ENCODE results near the gene CSF3R. TPM values are rescaled to one million over a fixed set of nuclear protein-coding genes. Genes with fewer than 3 reads are reported as not detected.
A peak's percentile ranks its signal among the peaks of the same experiment; 100 is the strongest.

CSF3R gene
- total RNA-seq, 1 donor from 2014 or later = not detected

DNA sequence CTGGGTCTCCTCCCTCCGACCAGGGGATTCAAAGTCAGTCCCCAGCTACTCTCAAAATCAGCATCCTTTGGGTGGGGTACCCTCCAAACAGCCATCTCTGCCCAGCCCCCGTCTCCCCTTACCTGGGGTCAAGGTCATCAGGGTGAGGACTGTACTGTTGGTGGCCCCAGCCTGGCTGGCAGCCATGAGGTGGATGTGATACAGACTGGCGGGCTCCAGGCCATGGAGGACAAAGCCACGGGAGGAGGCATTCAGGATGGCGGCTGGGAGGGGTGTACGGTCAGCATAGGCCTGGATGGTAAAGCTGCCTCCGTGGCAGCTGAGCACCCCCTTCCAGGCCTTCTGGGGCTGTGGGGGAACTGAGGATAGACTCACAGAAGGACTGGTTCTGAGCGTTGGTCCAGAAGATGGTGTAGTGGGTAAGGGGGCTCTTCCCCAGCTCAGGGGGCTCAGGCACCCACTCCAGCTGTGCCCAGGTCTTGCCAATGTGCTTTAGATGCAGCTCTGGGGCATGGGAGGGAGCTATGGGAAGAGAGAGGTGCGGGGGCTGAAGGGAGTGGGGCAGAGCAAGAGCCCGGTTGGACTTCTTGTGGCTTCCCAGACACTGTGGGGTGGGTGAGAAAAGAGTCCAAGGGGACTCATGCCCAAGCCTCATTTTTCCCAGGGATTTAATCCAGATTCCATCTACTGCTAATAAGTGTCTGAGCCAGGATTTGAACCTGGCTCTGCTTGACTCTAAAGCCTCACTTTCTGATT lies 14.8 kb downstream of the CSF3R start:
- no peak overlapping the region for H3K4me3 Mint-ChIP-seq

DNA sequence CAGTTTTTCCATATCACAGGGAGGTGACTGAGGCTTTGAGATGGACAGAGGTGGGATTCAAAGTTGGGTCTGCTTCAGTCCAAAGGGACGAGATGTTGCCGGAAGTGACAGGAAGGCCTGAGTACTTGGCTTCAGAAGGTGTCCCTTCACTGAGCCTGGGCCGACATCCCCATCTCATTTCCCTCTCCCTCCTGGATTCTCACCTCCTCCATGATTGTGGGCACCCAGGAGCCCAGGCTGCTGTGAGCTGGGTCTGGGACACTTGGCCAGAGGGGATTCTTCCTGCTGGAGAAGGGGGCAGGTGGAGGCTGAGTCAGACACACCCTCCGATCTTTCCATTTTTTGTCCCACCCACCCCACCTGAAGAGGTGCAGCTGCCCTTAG lies 15.7 kb downstream of the CSF3R start:
- DNase-seq = no peak
- CTCF ChIA-PET = no interaction called here
- H3K4me3 Mint-ChIP-seq = no peak overlapping the region
- POLR2A ChIA-PET = interaction anchor here (6.0 kb wide), 1 partner anchor 16 kb away, joined by 114 read pairs; the partner anchor contains the start of gene OSCP1
- H3K9me3 Mint-ChIP-seq = no peaks in the 10 kb centered on the region
- TF ChIP-seq, protein P1, sequence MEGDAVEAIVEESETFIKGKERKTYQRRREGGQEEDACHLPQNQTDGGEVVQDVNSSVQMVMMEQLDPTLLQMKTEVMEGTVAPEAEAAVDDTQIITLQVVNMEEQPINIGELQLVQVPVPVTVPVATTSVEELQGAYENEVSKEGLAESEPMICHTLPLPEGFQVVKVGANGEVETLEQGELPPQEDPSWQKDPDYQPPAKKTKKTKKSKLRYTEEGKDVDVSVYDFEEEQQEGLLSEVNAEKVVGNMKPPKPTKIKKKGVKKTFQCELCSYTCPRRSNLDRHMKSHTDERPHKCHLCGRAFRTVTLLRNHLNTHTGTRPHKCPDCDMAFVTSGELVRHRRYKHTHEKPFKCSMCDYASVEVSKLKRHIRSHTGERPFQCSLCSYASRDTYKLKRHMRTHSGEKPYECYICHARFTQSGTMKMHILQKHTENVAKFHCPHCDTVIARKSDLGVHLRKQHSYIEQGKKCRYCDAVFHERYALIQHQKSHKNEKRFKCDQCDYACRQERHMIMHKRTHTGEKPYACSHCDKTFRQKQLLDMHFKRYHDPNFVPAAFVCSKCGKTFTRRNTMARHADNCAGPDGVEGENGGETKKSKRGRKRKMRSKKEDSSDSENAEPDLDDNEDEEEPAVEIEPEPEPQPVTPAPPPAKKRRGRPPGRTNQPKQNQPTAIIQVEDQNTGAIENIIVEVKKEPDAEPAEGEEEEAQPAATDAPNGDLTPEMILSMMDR (IDR thresholded peaks at IDR 0.05) = no peak
- no peaks in the 10 kb centered on the region for H3K27me3 Mint-ChIP-seq
- no peak overlapping the region for H3K27ac Mint-ChIP-seq
- intact Hi-C loops (cut with micrococcal nuclease) = no loop called here
- peaks cover 25% of the 10 kb centered on the region for H3K4me1 Mint-ChIP-seq
- H3K36me3 Mint-ChIP-seq (ENCODE audit: low read depth) = peaks cover 13% of the 10 kb centered on the region
- ATAC-seq (ENCODE audit: low read depth) = no peak

More for the DNA sequence above, 14.8 kb downstream of the CSF3R start:
- TF ChIP-seq, protein P1 (IDR thresholded peaks at IDR 0.05) = no peak
- peaks cover 21% of the 10 kb centered on the region for H3K4me1 Mint-ChIP-seq
- peaks cover 9% of the 10 kb centered on the region for H3K36me3 Mint-ChIP-seq (ENCODE audit: low read depth)
- intact Hi-C loops (cut with micrococcal nuclease) = no loop called here
- no peaks in the 10 kb centered on the region for H3K27me3 Mint-ChIP-seq
- POLR2A ChIA-PET = no interaction called here
- H3K9me3 Mint-ChIP-seq = no peaks in the 10 kb centered on the region
- ATAC-seq (ENCODE audit: low read depth) (no peak), DNase-seq (no peak)
- H3K27ac Mint-ChIP-seq = no peak overlapping the region
- CTCF ChIA-PET = no interaction called here

DNA sequence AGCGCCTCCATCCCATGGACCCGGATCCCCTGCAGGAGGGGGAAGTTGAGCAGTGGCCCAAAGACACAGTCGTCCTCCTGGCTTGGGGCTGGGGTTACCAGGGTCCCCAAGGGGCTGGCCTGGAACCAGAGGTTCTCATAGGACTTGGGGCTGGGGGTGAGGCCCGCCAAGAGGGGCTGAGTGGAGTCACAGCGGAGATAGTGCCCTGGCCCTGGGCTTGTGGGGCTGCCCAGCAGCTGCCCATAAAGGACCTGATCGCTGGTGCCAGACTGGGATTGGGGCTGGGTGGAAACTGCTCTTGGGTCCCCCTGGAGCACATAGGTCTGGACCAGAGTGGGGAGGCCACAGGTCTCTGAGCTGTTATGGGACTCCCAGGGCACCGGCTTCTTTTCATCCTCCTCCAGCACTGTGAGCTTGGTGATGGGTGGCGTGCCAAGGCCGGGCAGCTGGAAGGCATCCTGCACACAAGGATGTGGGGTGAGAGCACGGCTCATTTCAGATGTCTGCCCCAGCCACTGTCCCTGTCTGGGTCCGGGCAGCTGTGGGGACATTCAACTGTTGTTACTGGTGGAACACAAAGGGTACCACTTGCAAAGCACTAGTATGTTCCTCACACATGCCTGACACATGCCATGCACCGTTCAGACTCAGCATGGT lies 16.2 kb downstream of the CSF3R start:
- intact Hi-C loops (cut with micrococcal nuclease) = no loop called here
- TF ChIP-seq, protein P1 (IDR thresholded peaks at IDR 0.05) = no peak
- POLR2A ChIA-PET = interaction anchor here (1.6 to 6.0 kb wide), 2 partner anchors 8 to 15 kb away, joined by 3 to 114 read pairs; partner anchors contain the start of gene OSCP1
- ATAC-seq (ENCODE audit: low read depth) (no peak), DNase-seq (no peak)
- Mint-ChIP-seq H3K4me1 (peaks cover 25% of the 10 kb centered on the region), H3K9me3 (no peaks in the 10 kb centered on the region), H3K27ac (no peak overlapping the region), H3K27me3 (no peaks in the 10 kb centered on the region), H3K4me3 (no peak overlapping the region), H3K36me3 (ENCODE audit: low read depth) (peaks cover 17% of the 10 kb centered on the region)
- CTCF ChIA-PET = no interaction called here

DNA sequence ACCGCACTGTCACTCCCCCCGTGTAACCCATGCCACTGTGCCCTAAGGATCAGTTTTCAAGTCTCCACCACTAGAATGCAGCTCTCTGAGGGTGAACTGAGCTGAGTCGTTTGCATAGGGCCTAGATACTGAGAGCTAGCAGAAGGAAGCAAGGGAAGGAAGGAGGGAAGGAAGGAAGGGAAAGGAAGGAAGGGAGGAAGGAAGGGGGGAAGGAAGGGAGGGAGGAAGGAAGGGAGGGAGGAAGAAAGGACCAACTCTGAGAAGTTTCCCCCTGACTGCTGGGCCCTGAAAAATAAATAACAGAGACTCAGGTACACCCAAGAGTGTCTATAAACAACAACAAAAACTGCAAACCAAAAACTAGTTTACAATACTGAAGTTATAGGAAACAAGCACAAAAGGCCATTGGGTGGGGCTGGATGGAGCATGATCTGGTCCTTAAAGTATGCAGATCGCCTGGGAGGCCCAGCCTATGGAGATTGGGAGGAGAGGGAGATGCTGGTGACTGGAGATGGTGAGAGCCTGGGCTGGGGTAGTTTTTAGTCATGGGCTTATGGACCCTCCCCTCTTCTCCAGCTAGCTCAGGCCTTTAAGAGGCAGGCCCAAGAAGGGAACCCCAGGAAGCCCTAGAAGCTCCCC lies 16.9 kb downstream of the CSF3R start:
- ChIA-PET POLR2A (interaction anchor here (0.6 to 6.0 kb wide), 3 partner anchors 8 to 223 kb away, joined by 3 to 114 read pairs (median 4); partner anchors contain the start of gene OSCP1), CTCF (no interaction called here)
- peak overlapping the region; percentile 98 for H3K27ac Mint-ChIP-seq
- peaks cover 27% of the 10 kb centered on the region for H3K4me1 Mint-ChIP-seq
- no peak for ATAC-seq (ENCODE audit: low read depth)
- H3K36me3 Mint-ChIP-seq (ENCODE audit: low read depth) = peaks cover 23% of the 10 kb centered on the region
- H3K9me3 Mint-ChIP-seq = no peaks in the 10 kb centered on the region
- TF ChIP-seq, protein P1 (IDR thresholded peaks at IDR 0.05) = no peak
- intact Hi-C loops (cut with micrococcal nuclease) = no loop called here
- no peak for DNase-seq
- no peaks in the 10 kb centered on the region for H3K27me3 Mint-ChIP-seq
- H3K4me3 Mint-ChIP-seq = no peak overlapping the region
